ENCODE data around the gene LRRC41.
A peak's percentile ranks its signal among the peaks of the same experiment; 100 is the strongest.
"Not testable (repeated sequence)": the region's sequence is repeated elsewhere in the genome, so short reads cannot be mapped to it uniquely, and the experiment has no call there.

LRRC41 gene

DNA sequence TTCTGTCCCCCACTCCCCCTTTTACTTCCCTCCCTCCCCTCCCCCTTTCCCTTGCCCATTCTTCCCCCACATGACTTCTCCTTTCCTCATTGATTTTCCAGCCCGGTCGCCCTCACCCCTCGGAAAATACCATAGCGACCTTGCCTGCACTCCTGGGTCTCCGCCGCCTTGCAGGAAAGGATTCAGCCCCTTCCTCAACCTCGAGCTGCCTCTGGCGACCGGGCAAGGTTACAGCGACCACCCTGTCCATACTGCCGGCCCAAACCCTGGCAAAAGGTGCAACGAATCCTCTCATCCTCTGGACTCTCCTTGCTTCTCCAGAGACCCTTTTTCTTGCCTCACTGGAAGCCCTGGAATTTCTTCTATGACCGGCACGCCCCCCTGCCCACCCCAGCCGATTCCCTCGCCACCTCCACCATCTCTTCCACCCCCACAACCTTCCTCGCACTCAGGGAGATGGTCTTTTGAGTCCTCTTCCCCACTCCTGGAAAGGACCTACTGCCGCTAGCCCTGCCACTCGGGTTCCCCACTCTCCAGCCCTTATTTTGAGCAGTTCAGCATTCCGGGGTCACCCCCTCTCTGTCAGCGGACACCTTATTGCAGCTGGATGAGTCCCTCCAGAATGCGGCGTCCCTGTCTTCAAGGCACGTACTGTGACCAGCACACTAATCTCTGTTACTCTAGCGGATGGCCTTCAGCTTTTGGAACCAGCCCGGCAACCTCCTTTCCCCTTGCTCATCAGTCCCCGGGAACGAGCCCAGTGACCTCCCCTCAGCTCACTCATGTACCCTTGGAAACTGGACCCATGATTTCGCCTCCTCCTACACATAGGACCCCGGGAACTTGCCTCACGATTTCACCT lies 38.0 kb upstream of the LRRC41 start:
- peaks cover 25 to 43% of the 10 kb centered on the region in 2 donors for H3K36me3 ChIP-seq (replicated peaks in 1 of 2; ENCODE audit: control insufficient read depth in 2 of 2, insufficient read depth in 2 of 2, low read length in 2 of 2)
- no peaks in the 10 kb centered on the region for H3K9me3 ChIP-seq (replicated peaks in 1 of 2; ENCODE audit: control insufficient read depth in 2 of 2, insufficient read depth in 1 of 2, low read depth in 1 of 2, low read length in 2 of 2)
- H3K23ac ChIP-seq (ENCODE audit: low read depth, low read length, poor library complexity) = no peak overlapping the region
- H3K4me3 ChIP-seq (ENCODE audit: low read length in 2 of 2) = peak overlapping the region; percentile 71 to 86
- peak overlapping the region; percentile 91 for H2AFZ ChIP-seq (ENCODE audit: low read length)
- peak overlapping the region; percentile 67 for H3K4me2 ChIP-seq (ENCODE audit: insufficient read depth, low read length, poor library complexity, severe bottlenecking)
- peak overlapping the region; percentile 12 for H3K27ac ChIP-seq (replicated peaks; ENCODE audit: low read length)
- H4K91ac ChIP-seq (ENCODE audit: low read depth, low read length, poor library complexity) = no peak overlapping the region
- no peaks in the 10 kb centered on the region for H3K27me3 ChIP-seq (ENCODE audit: control insufficient read depth in 3 of 3, insufficient read depth in 3 of 3, low read depth in 1 of 3, low read length in 3 of 3)
- no CpG with 5 or more reads among the region's 31 CpGs for WGBS, 2 donors (ENCODE audit: extremely low coverage in 2 of 2, insufficient read length in 2 of 2, insufficient replicate concordance in 1 of 2)
- no peak overlapping the region for H2BK5ac ChIP-seq (ENCODE audit: low read length)
- H2BK12ac ChIP-seq (ENCODE audit: low read length) = no peak overlapping the region
- no peak overlapping the region for H2BK120ac ChIP-seq (ENCODE audit: low read depth, low read length)
- peaks cover 7% of the 10 kb centered on the region for H3K79me1 ChIP-seq (ENCODE audit: low read depth, low read length)
- H4K8ac ChIP-seq (ENCODE audit: low read depth, low read length) = no peak overlapping the region
- H3K14ac ChIP-seq (ENCODE audit: low read length) = no peak overlapping the region
- no peak overlapping the region for H3K4ac ChIP-seq (ENCODE audit: low read length)
- no peak for DNase-seq (ENCODE audit: low spot score)
- H2AK5ac ChIP-seq (ENCODE audit: low read depth, low read length) = peak overlapping the region; percentile 14
- peak overlapping the region; percentile 17 for H3K18ac ChIP-seq (ENCODE audit: low read length)
- H3K4me1 ChIP-seq (ENCODE audit: control insufficient read depth in 2 of 2, insufficient read depth in 1 of 2, low read depth in 1 of 2, low read length in 2 of 2) = peaks cover 0 to 8% of the 10 kb centered on the region in 2 donors
- H2BK15ac ChIP-seq (ENCODE audit: low read length) = no peak overlapping the region
- peak overlapping the region; percentile 50 for H3K9ac ChIP-seq (ENCODE audit: low read depth, low read length, poor library complexity)

- H3K9ac ChIP-seq (ENCODE audit: low read depth, low read length, poor library complexity) = peak within 1 kb of the TSS; percentile 78
- H3K4me2 ChIP-seq (ENCODE audit: insufficient read depth, low read length, poor library complexity, severe bottlenecking) = peak within 1 kb of the TSS; percentile 67
Observed at GRCh38 chr1:46340404-46341221, 37.2 kb upstream of the LRRC41 start, which contains the start of gene NSUN4. NSUN4 (plus strand) TSS chr1:46340807; CDS start chr1:46340827, 20 bp downstream.

DNA sequence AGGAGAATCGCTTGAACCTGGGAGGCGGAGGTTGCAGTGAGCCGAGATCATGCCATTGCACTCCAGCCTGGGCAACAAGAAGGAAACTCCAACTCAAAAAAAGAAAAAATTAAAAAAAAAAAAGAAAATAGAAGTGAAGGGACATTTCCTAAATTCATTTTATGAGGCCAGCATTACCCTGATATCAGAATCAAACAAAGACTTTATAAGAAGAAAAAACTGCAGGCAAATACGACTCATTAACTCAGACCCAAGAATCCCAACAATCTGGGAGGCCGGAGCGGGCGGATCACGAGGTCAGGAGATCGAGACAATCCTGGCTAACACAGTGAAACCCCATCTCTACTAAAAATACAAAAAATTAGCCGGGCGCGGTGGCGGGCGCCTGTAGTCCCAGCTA lies 34.0 kb upstream of the LRRC41 start:
- not testable (repeated sequence) for H4K8ac ChIP-seq (ENCODE audit: low read depth, low read length); H3K4ac ChIP-seq (ENCODE audit: low read length); H3K4me2 ChIP-seq (ENCODE audit: insufficient read depth, low read length, poor library complexity, severe bottlenecking); H3K27ac ChIP-seq (replicated peaks; ENCODE audit: low read length); DNase-seq (ENCODE audit: low spot score); H2AFZ ChIP-seq (ENCODE audit: low read length); H3K27me3 ChIP-seq (ENCODE audit: control insufficient read depth in 3 of 3, insufficient read depth in 3 of 3, low read depth in 1 of 3, low read length in 3 of 3); H4K91ac ChIP-seq (ENCODE audit: low read depth, low read length, poor library complexity); H3K14ac ChIP-seq (ENCODE audit: low read length); H3K79me1 ChIP-seq (ENCODE audit: low read depth, low read length); H3K18ac ChIP-seq (ENCODE audit: low read length); H3K36me3 ChIP-seq (replicated peaks in 1 of 2; ENCODE audit: control insufficient read depth in 2 of 2, insufficient read depth in 2 of 2, low read length in 2 of 2); H3K23ac ChIP-seq (ENCODE audit: low read depth, low read length, poor library complexity); H2BK15ac ChIP-seq (ENCODE audit: low read length); H2BK12ac ChIP-seq (ENCODE audit: low read length); H2BK5ac ChIP-seq (ENCODE audit: low read length); H2BK120ac ChIP-seq (ENCODE audit: low read depth, low read length); H3K9me3 ChIP-seq (replicated peaks in 1 of 2; ENCODE audit: control insufficient read depth in 2 of 2, insufficient read depth in 1 of 2, low read depth in 1 of 2, low read length in 2 of 2); H3K9ac ChIP-seq (ENCODE audit: low read depth, low read length, poor library complexity); H3K4me1 ChIP-seq (ENCODE audit: control insufficient read depth in 2 of 2, insufficient read depth in 1 of 2, low read depth in 1 of 2, low read length in 2 of 2); H2AK5ac ChIP-seq (ENCODE audit: low read depth, low read length); H3K4me3 ChIP-seq (ENCODE audit: low read length in 2 of 2)
- WGBS, 2 donors (ENCODE audit: extremely low coverage in 2 of 2, insufficient read length in 2 of 2, insufficient replicate concordance in 1 of 2) = no CpG with 5 or more reads among the region's 14 CpGs

More at GRCh38 chr1:46340404-46341221, 37.2 kb upstream of the LRRC41 start, which contains the start of gene NSUN4:
- Histone ChIP-seq H2AK5ac (ENCODE audit: low read depth, low read length) (peak within 1 kb of the TSS; percentile 14), H3K23ac (ENCODE audit: low read depth, low read length, poor library complexity) (peak within 1 kb of the TSS; percentile 51), H3K14ac (ENCODE audit: low read length) (no peak within 1 kb of the TSS), H3K18ac (ENCODE audit: low read length) (peak within 1 kb of the TSS; percentile 86), H4K91ac (ENCODE audit: low read depth, low read length, poor library complexity) (no peak within 1 kb of the TSS), H2BK120ac (ENCODE audit: low read depth, low read length) (no peak within 1 kb of the TSS), H2BK12ac (ENCODE audit: low read length) (no peak within 1 kb of the TSS), H2AFZ (ENCODE audit: low read length) (peak within 1 kb of the TSS; percentile 91), H3K4ac (ENCODE audit: low read length) (no peak within 1 kb of the TSS), H2BK15ac (ENCODE audit: low read length) (no peak within 1 kb of the TSS), H3K36me3 (replicated peaks in 1 of 2; ENCODE audit: control insufficient read depth in 2 of 2, insufficient read depth in 2 of 2, low read length in 2 of 2) (peaks cover 25 to 42% of the 10 kb centered on the region in 2 donors), H3K4me3 (ENCODE audit: low read length in 2 of 2) (peak within 1 kb of the TSS; percentile 71 to 86), H3K9me3 (replicated peaks in 1 of 2; ENCODE audit: control insufficient read depth in 2 of 2, insufficient read depth in 1 of 2, low read depth in 1 of 2, low read length in 2 of 2) (no peaks in the 10 kb centered on the region), H3K4me1 (ENCODE audit: control insufficient read depth in 2 of 2, insufficient read depth in 1 of 2, low read depth in 1 of 2, low read length in 2 of 2) (peaks cover 0 to 8% of the 10 kb centered on the region in 2 donors), H4K8ac (ENCODE audit: low read depth, low read length) (no peak within 1 kb of the TSS), H2BK5ac (ENCODE audit: low read length) (peak within 1 kb of the TSS; percentile 33), H3K27me3 (ENCODE audit: control insufficient read depth in 3 of 3, insufficient read depth in 3 of 3, low read depth in 1 of 3, low read length in 3 of 3) (no peaks in the 10 kb centered on the region), H3K79me1 (ENCODE audit: low read depth, low read length) (peaks cover 7% of the 10 kb centered on the region), H3K27ac (replicated peaks; ENCODE audit: low read length) (peak within 1 kb of the TSS; percentile 95)
- DNase-seq (ENCODE audit: low spot score) = peak; percentile 80
- WGBS, 2 donors (ENCODE audit: extremely low coverage in 2 of 2, insufficient read length in 2 of 2, insufficient replicate concordance in 1 of 2) = no CpG with 5 or more reads among the region's 53 CpGs

DNA sequence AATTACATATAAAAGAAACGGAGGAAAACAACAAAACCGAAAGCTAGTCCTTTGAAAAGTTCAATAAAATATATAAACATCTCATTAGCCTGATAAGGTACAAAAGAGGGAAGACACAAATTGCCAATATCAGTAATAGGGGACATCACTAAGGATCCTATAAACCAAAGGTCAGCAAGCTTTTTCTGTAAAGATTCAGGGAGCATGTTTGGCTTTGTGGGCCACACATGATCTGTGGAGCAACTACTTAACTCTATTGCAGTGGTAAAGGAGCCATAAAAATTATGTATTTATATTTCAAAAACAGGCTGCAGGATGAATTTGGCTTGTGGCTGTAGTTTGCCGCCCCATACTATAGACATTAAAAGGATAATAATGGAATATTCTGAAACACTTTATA lies 31.7 kb upstream of the LRRC41 start:
- Histone ChIP-seq H2AFZ (ENCODE audit: low read length) (no peak overlapping the region), H3K9me3 (replicated peaks in 1 of 2; ENCODE audit: control insufficient read depth in 2 of 2, insufficient read depth in 1 of 2, low read depth in 1 of 2, low read length in 2 of 2) (no peaks in the 10 kb centered on the region), H3K4me1 (ENCODE audit: control insufficient read depth in 2 of 2, insufficient read depth in 1 of 2, low read depth in 1 of 2, low read length in 2 of 2) (peaks cover 0 to 5% of the 10 kb centered on the region in 2 donors), H3K79me1 (ENCODE audit: low read depth, low read length) (no peaks in the 10 kb centered on the region), H4K8ac (ENCODE audit: low read depth, low read length) (no peak overlapping the region), H2BK5ac (ENCODE audit: low read length) (no peak overlapping the region), H2BK15ac (ENCODE audit: low read length) (no peak overlapping the region), H3K27me3 (ENCODE audit: control insufficient read depth in 3 of 3, insufficient read depth in 3 of 3, low read depth in 1 of 3, low read length in 3 of 3) (no peaks in the 10 kb centered on the region), H4K91ac (ENCODE audit: low read depth, low read length, poor library complexity) (no peak overlapping the region), H3K18ac (ENCODE audit: low read length) (no peak overlapping the region), H2AK5ac (ENCODE audit: low read depth, low read length) (no peak overlapping the region), H3K23ac (ENCODE audit: low read depth, low read length, poor library complexity) (no peak overlapping the region), H3K27ac (replicated peaks; ENCODE audit: low read length) (no peak overlapping the region), H2BK12ac (ENCODE audit: low read length) (no peak overlapping the region), H3K4me3 (ENCODE audit: low read length in 2 of 2) (no peak overlapping the region), H3K36me3 (replicated peaks in 1 of 2; ENCODE audit: control insufficient read depth in 2 of 2, insufficient read depth in 2 of 2, low read length in 2 of 2) (peaks cover 0 to 2% of the 10 kb centered on the region in 2 donors), H3K9ac (ENCODE audit: low read depth, low read length, poor library complexity) (no peak overlapping the region), H3K4me2 (ENCODE audit: insufficient read depth, low read length, poor library complexity, severe bottlenecking) (no peak overlapping the region), H3K4ac (ENCODE audit: low read length) (no peak overlapping the region), H2BK120ac (ENCODE audit: low read depth, low read length) (no peak overlapping the region), H3K14ac (ENCODE audit: low read length) (no peak overlapping the region)
- no peak for DNase-seq (ENCODE audit: low spot score)
- no CpG with 5 or more reads among the region's 3 CpGs for WGBS, 2 donors (ENCODE audit: extremely low coverage in 2 of 2, insufficient read length in 2 of 2, insufficient replicate concordance in 1 of 2)
